GM21737 (cell line): ENCODE data around the gene F7.
"Not testable (repeated sequence)": the region's sequence is repeated elsewhere in the genome, so short reads cannot be mapped to it uniquely, and the experiment has no call there.

Experiments
- ATAC-seq: cut with Tn5 transposase; IDR thresholded peaks from one replicate; pipeline ENCODE4 v1.9.1; 2021; ENCODE audit warnings: mild to moderate bottlenecking, moderate library complexity; ENCODE audit not compliant: unreplicated experiment

Gene F7

GRCh38 chr13:113070855-113071254 is 34.7 kb upstream of the F7 start:
- no peak for ATAC-seq

- no peak for ATAC-seq
Measured at GRCh38 chr13:113072376-113072775, 33.2 kb upstream of the F7 start.

DNA sequence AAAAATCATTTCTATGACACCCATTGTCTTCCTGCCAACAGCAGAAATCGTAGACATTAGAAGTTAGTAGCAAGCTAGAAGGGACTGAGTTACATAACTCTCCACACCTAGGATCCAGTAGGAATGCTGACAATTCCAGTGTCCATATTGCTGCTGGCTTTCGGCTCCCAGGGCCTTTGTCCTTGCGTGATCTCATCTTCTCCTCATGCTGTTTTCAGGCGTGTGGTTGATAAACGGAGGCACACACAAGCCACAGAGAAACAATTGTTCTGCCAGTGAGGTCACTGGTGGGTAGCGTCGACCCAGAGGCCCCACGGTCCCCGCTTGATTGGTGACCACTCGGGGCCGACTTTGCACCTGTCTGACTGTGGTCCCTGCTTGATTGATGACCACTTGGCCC is 31.6 kb upstream of the F7 start:
- ATAC-seq = no peak

DNA sequence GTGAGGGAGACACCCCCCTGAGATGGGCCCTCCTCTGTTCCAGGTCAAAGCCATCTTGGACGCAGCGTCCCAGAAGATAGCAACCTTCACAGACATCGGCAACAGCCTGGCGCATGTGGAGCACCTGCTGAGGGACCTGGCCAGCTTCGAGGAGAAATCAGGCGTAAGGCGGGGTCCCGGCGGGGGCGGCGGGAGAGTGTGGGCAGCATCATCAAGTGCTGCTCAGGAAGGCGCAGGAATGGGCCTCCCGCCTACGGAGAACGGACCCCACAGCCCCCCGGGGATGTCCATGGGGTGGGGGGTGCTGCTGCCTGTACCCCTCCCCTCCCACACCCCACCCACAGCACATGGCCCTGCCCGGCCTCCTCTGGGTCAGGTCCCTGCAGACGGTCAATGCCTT is 31.2 kb upstream of the F7 start:
- ATAC-seq = no peak

- ATAC-seq = no peak
Measured at GRCh38 chr13:113074876-113075275, 30.7 kb upstream of the F7 start.

- no peak for ATAC-seq
Measured at GRCh38 chr13:113075711-113076110, 29.9 kb upstream of the F7 start.

- no peak for ATAC-seq
Measured at GRCh38 chr13:113076681-113077401, 28.8 kb upstream of the F7 start.

DNA sequence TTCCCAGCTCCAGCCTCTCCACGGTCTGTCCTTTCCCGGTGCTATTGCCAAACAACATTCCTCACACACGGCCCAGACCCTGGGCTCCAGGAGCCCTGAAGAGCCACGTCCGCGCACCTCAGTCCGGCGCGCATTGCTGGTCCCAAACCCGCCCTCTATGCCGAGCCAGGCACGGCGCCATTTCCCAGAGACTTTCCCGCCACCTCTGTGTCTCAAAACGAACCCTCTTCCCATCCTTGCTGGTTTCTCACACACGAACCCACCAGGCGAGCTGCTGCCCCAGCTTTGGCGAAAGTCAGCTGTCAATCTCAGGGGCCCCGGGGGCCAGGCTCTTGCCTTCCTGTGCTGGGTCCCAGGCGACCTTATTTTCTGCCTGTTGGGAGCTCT is 28.0 kb upstream of the F7 start:
- no peak for ATAC-seq

DNA sequence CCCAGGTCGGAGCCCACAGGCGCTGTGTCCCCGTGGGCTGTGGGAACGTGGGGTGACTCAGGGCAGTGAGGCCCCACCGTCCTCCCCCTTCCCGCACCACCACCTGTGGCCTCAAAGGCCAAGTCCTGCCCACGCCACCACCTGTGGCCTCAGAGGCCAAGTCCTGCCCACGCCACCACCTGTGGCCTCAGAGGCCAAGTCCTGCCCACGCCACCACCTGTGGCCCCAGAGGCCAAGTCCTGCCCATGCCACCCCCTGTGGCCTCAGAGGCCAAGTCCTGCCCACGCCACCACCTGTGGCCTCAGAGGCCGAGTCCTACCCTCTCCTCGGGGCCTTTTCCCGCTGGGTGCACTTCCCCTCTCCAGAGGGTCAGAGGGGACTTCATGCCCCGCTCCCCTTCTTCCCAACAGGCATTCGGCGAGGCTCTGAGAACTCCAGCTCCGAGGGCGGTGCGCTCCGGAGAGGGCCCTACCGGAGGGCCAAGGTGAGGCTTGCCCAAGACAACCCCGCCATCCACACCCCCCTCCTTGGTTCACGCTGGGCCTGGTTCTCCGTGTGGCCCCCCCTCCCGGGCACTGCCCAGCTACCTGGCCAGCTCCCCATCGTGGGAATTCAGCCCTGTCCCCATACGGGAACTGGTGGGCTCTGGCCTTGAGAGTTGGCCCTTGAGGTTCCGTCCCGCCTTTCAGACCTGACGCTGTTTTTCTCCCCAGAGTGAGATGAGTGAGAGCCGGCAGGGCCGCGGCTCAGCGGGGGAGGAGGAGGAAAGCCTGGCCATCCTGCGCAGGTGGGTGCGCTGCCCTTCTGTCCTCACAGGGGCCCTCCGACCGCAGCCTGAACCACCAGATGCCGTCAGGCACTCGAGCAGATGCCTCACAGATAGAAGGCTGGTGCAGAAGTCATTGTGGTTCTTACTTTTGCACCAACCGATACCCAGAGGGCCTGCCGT is 27.4 kb upstream of the F7 start:
- no peak for ATAC-seq

DNA sequence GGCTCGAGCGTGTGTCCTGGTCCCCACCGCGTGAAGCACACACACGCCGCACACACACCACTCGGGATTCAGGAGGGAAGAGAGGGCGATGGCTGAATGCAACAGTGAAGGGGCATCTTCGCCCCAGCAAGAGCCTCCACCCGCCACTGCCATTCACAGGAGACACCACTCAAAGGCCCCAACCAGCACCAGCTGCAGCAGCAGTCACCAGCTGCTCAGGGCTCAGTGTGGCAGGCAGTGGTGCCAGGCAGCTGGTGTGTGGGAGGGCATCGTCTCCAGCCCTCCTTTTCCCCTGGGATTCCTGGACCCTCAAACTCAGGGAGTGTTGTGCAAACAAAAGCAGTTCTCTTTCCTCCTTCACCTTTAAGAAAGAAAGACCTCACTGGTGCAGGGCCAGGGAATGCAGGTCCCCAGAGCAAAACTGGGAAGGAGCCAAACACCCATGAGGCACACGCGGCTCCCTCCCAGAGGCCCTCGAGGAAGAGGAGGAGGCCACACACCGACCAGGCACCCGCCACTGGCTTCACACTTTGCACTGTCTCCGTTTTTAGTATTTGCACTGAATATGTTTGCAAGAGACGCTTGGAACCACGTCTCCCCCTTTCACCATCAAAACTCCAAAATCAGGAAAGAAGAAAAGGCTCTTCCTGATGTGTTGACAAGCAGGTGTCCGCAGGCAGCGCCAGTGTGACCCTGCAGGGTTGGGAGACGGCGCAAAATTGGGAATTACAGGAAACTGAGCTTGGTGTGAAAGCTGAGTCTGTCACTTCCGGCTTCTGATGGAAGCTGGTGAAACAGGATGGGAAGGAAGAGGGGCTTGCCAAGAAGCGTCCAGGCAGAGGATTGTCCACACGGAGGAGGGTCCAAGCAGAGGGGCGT is 26.4 kb upstream of the F7 start:
- ATAC-seq = no peak

- not testable (repeated sequence) for ATAC-seq
Measured at GRCh38 chr13:113079781-113080080, 25.9 kb upstream of the F7 start.

DNA sequence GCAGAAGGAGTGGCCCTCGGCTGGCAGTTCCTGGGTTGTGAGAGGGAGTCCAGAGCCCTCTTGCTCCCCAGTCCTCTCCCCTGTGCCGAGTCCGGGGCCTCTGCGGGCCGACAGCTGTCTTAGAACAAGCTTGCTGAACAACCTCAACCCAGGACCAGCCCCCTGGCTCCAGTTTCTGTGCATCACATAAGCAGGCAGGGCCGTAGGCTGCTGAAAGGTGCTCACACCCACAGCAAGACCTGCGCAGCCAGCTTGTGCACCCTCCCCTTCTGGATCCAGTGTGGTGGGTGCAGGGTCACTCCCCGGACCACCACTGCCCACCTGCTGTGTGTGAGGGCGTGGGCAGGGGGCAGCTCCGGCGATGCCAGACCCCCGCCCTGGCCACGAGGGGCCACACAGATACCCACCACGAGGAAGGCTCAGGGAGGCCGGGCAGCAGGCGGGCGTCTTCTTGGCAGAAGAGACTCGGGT is 25.2 kb upstream of the F7 start:
- ATAC-seq = no peak

DNA sequence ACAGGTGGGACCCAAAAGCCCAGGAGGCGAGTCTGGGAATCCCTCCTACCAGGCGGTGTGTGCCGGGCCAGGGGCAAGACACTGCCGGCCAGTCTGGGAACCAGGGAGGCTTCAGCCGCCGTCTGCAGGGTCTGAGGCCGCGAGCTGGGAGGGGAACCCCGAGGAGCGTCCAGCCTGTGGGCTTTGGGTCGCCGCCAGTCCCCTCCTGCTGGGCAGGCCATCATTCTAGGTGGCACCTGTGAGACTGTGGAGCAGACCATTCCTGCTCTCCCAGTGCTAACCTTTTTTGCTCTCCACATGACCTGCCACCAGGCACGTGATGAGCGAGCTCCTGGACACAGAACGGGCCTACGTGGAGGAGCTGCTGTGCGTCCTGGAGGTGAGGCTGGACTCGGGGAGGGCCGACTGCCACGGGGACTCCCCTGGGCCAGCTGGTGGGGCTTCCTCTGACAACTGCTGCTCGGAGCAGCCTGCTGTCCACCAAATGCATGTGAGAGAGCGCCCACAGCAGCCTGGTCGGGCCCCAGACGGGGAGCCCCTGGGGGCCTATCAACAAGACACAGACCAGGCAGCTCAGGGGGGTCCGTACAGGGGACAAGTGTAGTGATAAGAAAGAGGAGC is 24.6 kb upstream of the F7 start:
- ATAC-seq = no peak

DNA sequence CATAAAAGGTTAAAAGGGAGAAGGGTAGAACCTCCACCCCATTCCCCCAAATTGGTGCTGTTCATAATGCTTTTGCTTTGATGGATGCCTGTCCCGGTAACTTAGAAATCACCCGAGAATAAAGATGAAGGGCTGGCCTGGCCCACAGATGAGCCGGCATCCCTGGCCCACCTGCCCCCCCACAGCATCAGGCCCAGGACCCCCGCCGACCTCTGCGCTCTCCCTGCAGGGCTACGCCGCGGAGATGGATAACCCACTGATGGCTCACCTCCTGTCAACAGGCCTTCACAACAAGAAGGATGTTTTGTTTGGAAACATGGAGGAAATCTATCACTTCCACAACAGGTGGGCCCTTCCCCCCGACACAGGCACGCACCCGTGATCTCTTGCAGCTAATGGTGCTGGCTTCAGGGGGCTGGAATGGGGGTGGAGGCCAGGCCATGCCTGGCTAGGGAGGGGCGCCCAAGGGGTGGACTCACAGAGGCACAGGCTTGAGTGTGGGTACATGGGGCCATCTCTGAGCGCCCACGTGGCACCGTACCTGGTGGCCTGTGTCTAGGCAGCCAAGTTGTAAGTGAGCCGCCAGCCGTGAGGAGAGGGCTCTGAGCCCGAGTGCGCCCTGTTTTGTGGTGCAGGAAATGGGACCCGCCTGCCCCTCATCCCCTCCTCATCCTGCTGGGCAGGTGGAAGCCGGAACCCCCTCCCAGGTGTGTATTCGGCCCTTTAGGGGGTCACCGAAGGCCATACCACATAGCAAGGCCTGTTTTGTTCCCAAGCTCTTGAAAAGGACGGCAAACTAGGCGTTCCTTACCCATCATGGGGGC is 23.2 kb upstream of the F7 start:
- no peak for ATAC-seq

- no peak for ATAC-seq
Measured at GRCh38 chr13:113083022-113083373, 22.6 kb upstream of the F7 start.

DNA sequence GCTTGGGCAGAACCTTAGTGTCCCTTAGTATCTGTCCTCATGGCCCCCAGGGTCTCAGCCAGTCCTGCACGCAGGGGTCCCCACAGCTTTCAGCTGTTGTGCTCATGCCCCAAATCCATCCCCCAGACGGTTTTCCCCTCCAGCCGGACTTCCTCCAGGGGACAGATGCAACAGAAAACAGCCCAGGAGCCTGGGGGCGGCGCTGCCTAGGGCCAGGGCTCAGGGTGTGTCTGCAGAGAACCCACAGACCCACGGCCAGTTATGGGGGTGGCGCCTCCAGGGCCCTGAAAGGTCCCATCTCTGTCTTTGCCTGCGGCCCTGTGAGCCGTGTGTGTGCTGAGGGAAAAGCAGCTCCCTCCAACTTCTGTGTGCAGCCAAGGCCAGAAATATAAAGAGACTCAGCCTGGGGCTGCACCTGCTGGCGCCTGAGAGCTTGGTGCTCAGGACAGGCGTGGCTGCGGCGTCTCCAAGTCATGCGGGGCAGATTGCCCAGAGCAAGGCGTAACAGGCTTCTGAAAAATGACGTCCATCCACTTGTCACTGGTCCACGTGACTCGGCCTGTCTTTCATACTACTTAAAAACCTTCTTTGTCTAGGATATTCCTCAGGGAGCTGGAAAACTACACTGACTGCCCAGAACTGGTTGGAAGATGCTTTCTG is 22.1 kb upstream of the F7 start:
- no peak for ATAC-seq

DNA sequence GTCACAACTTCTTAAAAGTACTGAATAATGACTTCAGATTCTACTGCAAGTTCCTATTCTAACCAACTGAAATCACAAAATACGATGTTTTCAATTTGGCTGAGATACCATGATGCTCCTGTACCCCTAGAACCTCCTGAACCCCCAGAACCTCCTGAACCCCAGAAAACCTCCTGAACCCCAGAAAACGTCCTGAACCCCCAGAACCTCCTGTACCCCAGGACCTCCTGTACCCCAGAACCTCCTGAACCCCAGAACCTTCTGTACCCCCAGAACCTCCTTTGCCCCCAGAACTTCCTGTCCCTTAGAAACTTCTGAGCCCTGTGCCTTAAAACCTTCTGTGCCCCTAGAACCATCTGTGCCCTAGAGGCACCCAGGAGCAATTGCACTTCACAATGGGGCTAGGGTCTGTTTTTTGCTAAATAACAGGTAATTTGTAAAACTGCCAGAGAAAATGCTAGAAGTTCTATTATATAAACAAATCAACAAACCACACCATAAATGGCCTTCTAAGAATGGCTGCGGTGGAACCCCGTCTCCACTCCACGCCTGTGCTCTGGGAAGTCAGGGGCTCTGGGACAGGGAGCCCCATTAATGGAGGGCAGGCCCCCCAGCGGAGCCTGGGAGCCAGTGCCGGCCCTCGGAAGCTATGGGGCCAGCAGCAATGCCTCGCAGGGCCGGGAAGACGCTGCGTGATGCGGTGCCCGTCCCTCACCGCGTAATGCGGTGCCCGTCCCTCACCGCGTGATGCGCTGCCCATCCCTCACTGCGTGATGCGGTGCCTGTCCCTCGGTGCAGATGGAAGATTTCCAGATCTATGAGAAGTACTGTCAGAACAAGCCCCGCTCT is 21.3 kb upstream of the F7 start:
- no peak for ATAC-seq

DNA sequence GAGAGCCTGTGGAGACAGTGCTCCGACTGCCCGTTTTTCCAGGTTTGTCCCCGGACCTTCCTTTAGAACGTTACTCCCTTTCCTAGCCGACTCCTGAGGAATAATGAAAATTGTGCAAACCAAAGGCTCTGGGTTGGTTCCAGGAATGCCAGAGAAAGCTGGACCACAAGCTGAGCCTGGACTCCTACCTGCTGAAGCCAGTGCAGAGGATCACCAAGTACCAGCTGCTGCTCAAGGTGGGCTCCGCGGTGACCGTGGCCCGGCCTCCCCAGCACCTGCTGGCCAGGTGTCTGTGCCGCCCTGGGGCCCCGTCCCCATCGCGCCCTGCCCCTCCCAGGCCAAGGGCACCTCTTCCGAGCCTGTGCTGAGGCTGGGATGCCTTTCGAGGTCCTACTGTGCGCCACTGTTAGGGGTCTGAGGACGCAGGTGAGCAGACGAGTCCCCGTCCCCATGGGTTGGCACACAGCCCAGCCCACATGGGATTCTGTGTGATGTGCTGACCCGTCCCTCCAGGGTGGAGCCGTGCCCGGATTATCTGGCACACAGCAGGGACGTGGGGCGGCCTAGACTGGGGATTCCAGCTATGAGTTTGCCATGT is 20.5 kb upstream of the F7 start:
- ATAC-seq = no peak
